C4-2B (cell line): ENCODE results near the gene WFIKKN1.

Source experiments
- ZFX ChIP-seq: fragments of 450-650 bp; IDR thresholded peaks from 2 replicates; pipeline ENCODE4 v1.6.1; 2017
- TF ChIP-seq, protein P1 (sequence below): fragments of 450-650 bp; conservative IDR thresholded peaks from 2 replicates; pipeline ENCODE4 v1.5.1; 2017; ENCODE audit warnings: mild to moderate bottlenecking

- TF ChIP-seq, protein P1, sequence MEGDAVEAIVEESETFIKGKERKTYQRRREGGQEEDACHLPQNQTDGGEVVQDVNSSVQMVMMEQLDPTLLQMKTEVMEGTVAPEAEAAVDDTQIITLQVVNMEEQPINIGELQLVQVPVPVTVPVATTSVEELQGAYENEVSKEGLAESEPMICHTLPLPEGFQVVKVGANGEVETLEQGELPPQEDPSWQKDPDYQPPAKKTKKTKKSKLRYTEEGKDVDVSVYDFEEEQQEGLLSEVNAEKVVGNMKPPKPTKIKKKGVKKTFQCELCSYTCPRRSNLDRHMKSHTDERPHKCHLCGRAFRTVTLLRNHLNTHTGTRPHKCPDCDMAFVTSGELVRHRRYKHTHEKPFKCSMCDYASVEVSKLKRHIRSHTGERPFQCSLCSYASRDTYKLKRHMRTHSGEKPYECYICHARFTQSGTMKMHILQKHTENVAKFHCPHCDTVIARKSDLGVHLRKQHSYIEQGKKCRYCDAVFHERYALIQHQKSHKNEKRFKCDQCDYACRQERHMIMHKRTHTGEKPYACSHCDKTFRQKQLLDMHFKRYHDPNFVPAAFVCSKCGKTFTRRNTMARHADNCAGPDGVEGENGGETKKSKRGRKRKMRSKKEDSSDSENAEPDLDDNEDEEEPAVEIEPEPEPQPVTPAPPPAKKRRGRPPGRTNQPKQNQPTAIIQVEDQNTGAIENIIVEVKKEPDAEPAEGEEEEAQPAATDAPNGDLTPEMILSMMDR: no peak
- TF ChIP-seq ZFX: no peak
Measured at GRCh38 chr16:615122-615521, 15.7 kb upstream of the WFIKKN1 start.
